GM20431 (cell line): ENCODE results near the gene SERF2.
"Not testable (repeated sequence)": the region's sequence is repeated elsewhere in the genome, so short reads cannot be mapped to it uniquely, and the experiment has no call there.

Source experiments
- in situ Hi-C: fragments of 300-500 bp; cut with MseI, MboI; formaldehyde crosslinking; loops from one replicate; pipeline ENCODE4 v1.15.0; 2020; ENCODE audit warnings: low sequenced_read_pairs; ENCODE audit not compliant: unreplicated experiment

Gene SERF2

DNA sequence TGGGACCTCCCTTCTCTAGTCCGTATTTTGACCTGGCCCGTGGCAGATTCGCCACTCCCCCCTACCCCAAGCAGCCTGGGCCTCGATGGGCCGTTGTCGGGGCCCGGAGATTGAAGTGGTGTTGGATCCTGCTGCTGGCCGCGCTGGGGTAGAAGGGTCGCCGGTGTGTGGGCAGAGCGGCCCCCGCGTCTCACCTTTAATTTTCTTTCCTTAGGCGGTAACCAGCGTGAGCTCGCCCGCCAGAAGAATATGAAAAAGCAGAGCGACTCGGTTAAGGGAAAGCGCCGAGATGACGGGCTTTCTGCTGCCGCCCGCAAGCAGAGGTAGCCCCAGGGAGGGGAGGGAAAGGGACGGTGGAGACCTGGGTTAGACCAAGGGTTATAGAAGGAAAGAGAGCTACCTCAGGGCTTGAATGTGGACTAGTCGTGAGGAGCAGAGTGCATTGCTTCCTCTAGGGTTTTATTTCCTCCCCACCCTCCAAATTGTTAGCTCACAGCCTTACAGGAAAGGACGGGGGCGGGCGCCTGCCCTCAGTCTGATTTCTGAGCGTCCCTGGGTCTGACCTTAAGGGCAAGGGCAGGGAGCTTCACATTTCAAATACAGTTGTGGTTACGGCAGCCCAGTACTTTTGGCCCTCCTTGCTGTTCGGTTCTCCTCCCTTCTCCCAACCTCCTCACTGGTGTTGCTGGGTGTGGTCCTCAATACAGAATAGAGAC lies 799 bp downstream of the SERF2 start:
- in situ Hi-C loops = no loop called here

DNA sequence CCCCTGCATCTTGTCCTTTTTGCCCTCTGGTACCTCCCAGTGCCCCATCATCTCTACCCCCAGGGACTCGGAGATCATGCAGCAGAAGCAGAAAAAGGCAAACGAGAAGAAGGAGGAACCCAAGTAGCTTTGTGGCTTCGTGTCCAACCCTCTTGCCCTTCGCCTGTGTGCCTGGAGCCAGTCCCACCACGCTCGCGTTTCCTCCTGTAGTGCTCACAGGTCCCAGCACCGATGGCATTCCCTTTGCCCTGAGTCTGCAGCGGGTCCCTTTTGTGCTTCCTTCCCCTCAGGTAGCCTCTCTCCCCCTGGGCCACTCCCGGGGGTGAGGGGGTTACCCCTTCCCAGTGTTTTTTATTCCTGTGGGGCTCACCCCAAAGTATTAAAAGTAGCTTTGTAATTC lies 1.5 kb downstream of the SERF2 start:
- in situ Hi-C loops = no loop called here

DNA sequence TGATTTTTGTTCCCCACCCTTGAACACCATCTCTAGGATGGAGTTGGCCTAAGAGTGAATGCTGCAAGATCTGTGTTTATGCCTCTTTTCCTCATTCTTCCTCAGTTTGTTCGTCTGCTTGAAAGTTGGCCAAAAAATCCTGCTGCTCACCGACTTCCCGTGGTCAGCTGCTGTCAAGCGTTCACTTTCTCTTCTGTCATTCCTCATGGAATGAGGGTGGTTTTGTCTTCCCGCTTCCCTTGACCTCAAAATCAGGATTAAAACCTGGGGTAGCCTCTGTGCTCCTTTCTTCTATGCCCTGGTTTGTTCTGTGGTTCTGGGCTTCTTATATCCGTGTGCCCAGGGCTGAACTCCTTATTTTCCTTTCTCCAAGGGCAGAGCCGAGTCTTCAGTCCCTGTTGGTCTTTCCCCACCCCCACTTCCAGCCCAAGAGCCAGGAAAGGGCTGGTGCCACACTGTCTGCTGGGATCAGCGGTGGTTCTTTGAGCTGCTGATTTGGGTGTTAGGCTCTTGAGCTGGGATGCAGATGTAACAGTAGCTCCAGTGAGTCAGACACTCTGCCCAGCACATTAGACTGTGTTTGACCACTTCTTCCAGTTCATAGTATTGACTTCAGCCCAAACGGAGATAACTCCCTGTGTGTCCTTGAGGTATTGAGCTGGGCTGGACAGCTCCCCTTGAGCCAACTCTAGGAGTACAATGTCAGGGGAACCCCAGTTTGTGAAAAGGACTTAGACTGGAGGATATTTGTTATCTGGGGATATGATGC lies 2.3 kb downstream of the SERF2 start:
- in situ Hi-C loops = no loop called here

DNA sequence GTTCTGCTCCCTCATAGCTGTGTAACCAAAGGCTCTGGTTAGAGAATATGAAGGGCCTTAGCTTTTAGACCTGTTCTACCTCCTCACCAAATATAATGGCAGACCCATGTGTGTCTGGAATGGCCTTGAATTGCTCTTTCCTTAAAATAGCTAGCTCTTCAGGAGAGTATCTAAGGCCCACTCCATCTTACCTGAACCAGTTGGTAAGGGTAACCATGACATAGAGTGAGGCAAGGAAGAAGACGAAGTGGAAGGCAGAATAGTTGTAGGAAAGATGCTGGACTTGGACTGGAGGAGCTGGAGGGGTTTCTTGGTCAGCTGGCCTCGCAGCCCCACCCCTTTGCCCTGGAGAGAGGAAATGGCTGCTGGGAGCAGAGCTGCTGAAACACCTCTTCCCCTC lies 3.1 kb downstream of the SERF2 start:
- in situ Hi-C loops = no loop called here

DNA sequence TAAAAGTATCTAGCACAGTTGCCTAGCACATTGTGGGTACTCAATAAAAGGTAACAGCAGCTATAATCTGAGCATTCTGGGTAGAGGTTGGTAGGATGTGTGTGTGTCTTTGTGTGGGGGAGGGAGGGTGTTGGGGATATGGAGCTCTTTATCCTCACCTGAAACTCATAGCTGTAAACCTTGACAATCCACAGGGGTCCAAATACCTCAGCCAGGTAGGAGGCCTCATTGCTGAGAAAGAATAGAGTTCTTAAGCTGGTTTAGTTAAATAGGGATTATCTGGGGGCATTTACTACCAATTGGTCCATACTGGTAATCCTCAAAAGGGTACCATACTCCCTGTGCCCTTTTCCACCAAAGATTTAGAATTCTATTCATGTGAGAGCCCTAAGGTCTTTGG lies 3.9 kb downstream of the SERF2 start:
- in situ Hi-C loops = no loop called here

DNA sequence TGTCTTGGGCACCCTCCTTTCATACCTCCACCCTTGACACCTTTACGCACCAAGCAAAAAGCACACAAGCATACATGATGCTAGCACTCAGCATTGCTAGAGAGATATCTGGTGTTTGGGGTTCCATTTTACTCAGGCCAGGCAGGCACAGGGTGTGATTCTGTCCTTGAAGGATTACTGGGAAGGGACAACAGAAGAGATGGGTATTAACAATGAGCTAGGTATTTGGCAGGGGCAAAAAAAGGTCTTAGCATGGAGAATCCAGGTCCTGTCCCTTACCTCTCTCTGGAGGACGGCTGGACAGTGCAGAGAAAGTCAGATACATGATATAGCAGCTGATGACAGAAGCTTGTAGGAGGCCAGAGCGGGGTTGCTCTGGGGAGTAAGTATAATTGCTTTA lies 4.4 kb downstream of the SERF2 start:
- in situ Hi-C loops = no loop called here

DNA sequence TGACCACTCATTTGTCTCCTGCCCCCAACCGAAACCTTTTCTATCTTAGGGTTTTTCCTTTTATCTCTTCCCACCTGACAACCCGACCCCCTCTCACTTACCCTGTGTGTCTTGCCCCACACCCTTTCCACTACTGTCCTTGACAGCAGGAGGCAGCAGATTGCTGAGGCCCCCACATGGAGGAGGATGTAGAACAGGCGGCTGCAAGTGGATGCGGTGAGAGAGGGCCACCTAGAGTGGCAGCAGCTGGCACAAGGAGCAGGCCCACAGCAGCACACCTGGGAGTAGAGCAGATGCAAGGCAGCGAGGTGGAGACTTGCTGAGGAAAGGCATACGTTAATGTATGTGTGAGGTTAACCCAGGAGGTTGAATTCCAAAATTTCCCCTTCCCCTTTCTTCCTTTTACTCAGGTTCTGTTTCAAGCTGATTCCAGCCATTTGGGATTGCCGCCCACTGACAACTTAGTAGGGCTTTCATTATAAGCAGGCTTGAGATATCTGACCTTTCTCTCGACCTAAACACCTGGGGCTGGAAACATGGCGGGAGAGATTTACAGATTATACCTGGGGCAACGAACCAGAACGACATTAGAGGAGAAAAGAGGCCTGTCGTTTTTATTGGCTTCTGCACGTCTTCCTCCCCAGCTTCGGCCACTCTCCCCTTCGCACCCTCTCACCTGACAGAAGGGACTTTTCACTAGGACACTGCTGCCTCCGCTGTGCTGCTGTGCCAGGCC lies 7.3 kb downstream of the SERF2 start:
- in situ Hi-C loops = no loop called here

DNA sequence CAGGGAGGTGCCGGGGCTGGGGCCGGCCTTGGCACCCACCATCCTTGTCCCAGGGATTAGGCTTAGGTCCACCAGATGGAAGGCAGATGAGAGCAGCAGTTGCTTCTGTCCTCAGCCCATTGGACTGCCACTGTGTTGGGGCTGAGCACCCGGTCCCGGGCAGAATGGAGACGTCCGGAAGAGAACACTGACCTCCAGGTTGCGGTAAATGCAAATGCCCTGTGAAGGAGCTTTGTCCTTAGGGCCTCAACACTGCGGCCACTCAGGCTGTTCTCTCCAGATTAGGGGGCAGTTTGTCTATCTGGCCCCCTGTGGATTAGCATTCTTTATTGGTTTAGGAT lies 7.8 kb downstream of the SERF2 start, which contains the start of gene SERINC4:
Gene SERINC4, minus strand, starts transcription at position 276 of the 341 bp plus-strand sequence. Its CDS starts 234 bp downstream, at position 42.
- in situ Hi-C loops = no loop called here

DNA sequence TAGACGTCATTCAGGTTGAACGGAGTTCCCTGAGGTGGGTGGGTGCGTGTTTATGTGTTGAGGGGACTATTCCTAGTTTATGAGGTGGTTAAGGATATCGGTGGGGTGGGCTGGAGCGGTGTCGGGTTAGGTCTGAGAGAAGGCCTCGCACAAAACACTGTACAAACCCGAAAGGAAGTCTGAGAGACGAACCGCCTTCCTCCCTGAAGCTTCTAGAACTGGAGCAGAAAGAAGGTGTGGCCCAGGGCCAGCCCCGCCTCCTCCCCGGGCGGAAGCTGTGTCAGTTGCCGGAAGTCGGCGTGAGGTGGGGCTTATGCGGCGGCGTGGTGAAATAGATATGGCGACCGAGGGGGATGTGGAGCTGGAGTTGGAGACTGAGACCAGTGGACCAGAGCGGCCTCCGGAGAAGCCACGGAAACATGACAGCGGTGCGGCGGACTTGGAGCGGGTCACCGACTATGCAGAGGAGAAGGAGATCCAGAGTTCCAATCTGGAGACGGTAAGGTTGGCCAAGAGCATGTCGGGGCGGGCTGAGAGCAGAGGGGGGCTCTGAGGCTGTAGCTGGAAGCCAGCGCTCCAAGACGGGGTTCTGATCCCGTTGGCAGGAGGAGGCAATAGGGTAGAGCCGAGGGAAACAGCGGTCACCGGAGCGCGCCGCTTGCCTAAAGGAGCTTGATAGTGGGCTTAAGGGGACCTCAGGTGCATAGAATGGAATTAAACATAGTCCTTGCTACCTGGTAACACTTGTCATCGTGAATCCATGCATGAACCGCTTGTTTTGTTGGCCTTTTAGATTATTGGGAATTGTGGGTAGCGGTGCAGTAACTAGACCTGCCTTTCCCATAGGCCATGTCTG lies 8.4 kb downstream of the SERF2 start, which contains the start of gene HYPK:
Gene HYPK, plus strand, starts transcription at position 314 of the 856 bp plus-strand sequence. Its CDS starts 24 bp downstream, at position 338.
- in situ Hi-C loops = no loop called here

DNA sequence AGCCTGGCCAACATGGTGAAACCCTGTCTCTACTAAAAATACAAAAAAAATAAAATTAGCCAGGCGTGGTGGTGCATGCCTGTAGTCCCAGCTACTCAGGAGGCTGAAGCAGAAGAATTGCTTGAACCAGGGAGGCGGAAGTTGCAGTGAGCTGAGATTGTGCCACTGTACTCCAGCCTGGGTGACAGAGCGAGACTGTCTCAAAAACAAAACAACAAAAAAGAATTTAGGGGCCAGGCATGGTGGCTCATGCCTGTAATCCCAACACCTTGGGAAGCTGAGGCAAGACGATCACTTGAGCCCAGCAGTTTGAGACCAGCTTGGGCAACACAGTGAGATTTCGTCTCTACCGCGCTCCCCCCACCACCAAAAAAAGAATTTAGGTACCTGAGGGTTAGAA lies 10.6 kb downstream of the SERF2 start:
- in situ Hi-C loops = not testable (repeated sequence)

DNA sequence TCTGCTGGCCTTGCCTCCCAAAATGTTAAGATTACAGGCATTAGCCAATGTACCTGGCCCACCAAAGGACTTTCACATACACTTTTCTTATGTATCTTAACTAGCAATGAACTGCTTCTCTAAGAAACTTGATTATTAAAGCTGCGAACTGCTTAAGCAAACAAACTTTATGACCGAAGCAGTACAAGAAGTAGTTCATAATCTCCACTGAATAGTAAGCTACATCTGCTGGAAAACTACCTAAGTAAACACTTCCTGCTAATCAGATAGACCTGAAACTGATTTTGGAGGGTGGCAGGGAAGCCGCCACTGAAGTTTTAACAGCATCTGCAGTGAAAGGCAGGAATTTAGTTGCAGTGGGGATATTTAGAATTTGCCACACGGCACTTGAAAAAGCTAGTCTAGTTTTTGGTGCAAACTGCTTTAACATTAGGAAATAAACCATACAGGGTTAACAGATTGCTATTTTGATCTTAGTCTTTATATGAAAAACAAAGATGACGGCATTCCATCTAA lies 16.4 kb downstream of the SERF2 start:
- in situ Hi-C loops = no loop called here

DNA sequence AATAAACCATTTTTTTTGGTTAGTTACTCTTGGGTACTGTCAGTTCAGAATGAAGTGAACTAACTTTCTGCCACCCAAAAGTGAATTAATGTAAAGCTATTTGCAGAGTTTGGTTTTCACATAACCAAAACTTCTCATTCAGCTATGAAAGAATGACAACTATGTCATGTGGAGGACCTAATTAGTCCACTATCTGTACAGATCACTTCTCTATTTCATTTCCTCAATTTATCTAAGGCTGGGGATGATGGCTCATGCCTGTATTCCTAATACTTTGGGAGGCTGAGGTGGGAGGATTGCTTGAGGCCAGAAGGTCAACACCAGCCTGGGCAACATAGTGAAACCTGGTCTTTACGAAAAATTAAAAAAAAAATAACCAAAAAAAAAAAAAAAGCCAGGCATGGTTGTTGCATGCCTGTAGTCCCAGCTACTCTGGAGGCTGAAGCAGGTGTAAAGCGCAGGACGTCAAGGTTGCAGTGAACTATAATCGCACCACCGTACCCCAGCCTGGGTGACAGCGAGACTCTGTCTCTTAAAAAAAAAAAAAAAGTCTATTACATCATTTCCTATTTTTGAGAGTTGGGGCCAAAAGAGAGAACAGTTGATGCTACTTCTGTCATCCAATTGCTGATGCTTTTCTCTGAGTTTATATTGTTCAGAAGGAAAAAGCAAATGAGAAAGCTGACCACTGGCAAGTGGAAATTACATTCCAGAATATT lies 17.0 kb downstream of the SERF2 start:
- in situ Hi-C loops = no loop called here

DNA sequence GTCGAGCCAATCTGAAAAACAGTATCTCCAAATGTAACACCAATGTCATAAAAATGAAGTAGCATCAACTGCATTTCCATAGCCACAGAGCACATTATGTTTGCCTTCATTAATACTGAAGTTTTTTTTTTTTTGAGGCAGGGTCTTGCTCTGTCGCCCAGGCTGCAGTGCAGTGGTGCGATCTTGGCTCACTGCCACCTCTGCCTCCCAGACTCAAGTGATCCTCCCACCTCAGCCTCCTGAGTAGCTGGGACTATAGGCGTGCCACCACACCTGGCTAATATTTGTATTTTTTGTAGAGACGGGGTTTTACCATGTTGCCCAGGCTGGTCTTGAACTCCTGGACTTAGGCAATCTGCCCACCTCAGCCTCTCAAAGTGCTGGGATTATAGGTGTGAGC lies 22.9 kb downstream of the SERF2 start:
- in situ Hi-C loops = not testable (repeated sequence)

DNA sequence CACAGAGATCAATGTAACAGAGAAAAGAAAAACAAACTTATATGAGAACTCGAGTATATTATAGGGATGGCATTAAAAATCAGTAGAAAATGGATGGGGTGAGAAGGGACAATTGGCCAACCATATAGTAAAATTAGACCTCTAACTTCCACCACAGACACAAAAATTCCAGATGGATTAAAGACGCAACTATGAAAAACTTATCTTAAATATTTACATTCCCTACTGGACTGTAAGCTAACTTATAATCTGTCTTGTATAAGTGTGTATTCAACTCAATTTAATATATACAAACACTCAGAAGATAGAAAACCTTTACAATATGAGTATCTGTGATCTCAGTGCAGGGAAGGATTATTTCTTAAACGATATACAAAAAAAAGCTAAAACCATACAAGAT lies 29.4 kb downstream of the SERF2 start:
- in situ Hi-C loops = no loop called here

DNA sequence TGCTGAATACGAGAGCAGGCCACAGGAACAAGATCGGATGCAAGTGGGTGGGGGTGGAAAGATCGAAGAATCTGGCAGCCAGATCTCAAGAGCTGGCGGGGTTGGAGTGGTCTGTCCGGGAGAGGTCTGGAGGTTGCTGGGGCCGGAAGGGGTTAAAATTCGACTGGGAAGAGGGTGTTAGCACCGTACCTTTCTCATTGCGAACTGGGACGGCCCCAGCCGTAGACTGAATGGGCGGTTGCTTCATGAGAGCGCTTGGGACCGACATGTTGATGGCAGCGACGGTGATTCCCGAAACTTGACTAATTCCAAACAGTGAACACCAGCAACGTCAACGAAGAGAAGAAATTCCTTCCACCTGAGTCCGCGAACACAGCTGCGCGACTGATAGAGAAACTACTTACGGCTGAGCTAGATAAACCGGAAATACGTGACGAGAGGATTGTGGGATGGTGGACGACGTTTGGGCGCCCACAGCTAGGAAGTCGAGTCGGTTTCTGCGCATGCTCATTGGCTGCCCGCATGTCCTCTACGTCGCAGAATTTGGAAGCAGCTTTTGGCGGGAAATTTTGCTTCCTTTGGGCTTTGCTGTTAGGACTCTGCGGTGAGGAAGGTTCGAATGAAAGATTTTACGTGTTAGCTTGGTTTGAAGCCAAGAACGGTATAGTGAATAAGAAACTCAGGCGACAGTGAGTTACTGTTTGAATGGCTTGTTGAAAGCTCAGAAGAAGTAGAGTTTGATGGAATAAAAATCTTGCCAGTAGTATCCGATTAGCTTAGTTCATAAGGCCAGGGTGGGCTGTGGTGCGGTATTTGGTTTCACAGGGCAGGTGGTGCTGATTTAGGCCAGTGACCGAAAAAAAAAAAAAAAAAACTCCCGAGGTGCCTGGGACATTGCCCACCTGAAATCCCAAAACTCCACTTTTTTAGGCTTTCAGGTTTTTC lies 32.5 kb downstream of the SERF2 start, which contains the start of gene MFAP1:
Gene MFAP1, minus strand, starts transcription at position 389 of the 945 bp plus-strand sequence. Its CDS starts 121 bp downstream, at position 268.
- in situ Hi-C loops = no loop called here

DNA sequence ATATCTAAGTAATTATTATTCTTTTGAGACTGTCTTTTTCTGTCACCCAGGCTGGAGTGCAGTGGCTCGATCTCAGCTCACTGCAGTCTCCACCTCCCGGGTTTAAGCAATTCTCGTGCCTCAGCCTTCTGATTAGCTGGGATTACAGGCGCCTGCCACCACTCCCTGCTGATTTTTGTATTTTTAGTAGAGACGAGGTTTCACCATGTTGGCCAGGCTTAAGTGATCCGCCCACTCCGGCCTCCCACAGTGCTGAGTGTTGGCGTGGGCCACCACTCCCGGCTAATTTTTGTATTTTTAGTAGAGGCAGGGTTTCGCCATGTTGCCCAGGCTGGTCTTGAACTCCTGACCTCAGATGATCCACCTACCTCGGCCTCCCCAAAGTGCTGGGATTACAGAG lies 33.2 kb downstream of the SERF2 start:
- in situ Hi-C loops = not testable (repeated sequence)

DNA sequence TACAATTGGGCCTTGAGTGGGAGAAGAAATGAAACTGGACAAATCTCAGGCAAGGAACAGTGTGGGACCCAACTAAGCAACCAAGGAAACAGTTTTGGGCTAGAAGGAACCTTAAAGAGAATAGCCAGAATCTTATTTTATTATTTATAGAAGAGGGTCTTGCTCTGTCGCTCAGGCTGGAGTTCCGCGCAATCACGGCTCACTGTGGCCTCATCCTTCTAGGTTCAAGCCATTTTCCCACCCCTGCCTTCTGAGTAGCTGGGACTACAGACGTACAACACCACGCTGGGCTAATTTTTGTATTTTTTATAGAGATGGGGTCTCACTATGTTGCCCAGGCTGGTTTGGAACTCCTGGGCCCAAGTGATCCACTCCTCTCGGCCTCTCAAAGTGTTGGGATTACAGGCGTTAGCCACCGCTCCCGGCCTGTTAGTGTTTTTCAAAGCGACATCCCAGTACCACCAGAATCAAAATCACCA lies 33.9 kb downstream of the SERF2 start:
- in situ Hi-C loops = no loop called here
